GM21576 (cell line): ENCODE results near the gene PSG6.
"Not testable (repeated sequence)": the region's sequence is repeated elsewhere in the genome, so short reads cannot be mapped to it uniquely, and the experiment has no call there.

Experiments
- ATAC-seq: cut with Tn5 transposase; IDR thresholded peaks from one replicate; pipeline ENCODE4 v1.9.1; 2021; ENCODE audit warnings: mild to moderate bottlenecking, moderate library complexity; ENCODE audit not compliant: unreplicated experiment

PSG6 gene

DNA sequence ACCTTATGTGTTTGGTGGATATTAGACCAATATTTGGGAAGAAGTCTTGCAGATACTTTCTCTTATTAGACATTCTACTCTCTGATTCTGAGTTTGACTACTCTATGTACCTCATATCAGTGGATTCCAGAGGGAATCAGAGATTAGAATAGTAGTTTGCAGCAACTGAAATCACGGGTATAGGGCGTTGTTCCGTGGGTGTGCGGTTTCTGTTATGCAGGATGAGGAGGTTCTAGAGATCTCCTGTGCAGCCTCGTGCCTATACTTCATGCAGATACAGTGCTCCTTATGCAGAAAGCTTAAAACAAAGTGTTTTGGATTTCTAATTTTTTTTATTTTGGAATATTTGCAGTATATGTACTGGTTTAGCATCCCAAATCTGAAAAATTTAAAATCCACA lies 6.0 kb downstream of the PSG6 start:
- not testable (repeated sequence) for ATAC-seq

DNA sequence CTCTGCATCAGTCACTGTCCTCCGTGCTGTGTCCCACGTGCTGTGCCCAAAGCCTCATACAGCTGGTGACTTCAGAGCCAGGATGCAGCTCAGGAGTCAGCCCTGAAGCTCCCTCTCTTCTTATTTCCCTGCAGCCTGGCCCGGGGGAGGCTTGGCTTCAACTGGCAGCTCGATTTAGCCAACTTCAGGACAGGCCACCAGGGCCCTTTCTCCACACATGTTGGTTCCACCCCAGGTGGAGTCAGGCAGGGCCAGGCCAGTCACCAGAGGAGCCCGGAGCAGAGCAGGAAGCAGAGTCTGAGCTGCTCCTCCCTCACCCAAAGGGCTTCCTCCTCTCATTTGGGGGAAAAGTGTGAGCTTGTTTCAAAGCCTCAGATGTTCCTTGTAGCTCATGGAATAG lies 11.5 kb downstream of the PSG6 start:
- not testable (repeated sequence) for ATAC-seq

DNA sequence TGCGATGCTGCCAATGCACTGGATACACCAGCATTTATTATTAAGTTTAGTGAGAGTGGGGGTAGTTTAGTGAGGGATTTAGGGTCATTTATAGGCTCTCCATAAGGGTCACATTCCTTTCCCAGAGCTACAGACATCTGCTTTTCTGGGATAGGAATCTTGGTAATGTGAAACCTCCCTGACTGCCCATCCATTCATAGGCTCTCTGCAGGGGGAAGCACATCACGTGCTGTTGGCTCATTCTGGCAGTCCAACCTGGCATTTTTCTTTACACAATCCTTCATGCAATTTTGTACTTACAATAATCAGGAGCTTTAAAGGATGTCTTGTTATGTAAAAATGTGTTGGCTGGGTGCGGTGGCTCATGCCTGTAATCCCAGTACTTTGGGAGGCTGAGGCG lies 17.1 kb downstream of the PSG6 start:
- not testable (repeated sequence) for ATAC-seq

DNA sequence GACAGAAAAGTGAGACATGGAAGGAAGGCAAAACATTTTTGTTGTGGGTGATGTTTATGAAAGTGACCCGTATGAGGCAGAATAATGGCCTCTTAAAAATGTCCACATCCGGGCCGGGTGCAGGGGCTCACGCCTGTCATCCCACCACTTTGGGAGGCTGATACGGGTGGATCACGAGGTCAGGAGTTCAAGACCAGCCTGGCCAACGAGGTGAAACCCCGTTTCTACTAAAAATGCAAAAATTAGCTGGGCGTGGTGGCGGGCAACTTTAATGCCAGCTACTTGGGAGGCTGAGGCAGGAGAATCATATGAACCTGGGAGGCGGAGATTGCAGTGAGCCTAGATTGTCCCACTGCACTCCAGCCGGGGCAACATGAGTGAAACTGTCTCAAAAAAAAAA lies 18.0 kb downstream of the PSG6 start:
- ATAC-seq, result not testable (repeated sequence)

DNA sequence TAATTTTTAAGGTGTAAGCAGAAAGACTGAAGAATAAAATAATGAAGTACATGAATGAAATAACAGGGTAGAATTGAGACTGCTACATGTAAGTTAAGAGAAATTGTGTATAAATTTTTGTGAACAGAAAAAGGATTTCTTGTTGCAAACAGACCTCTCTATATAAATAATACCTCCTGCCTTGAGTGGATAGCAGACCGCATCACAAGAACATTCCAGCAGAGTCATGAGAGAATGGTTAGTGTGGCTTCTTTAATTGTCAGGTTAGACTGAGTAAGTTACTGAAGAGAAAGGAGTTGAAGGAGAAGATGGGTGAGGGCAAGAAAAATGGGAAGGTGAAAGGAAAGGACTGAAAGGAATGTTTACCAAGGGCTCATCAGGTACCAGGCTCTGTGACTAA lies 18.6 kb downstream of the PSG6 start:
- ATAC-seq, result not testable (repeated sequence)

DNA sequence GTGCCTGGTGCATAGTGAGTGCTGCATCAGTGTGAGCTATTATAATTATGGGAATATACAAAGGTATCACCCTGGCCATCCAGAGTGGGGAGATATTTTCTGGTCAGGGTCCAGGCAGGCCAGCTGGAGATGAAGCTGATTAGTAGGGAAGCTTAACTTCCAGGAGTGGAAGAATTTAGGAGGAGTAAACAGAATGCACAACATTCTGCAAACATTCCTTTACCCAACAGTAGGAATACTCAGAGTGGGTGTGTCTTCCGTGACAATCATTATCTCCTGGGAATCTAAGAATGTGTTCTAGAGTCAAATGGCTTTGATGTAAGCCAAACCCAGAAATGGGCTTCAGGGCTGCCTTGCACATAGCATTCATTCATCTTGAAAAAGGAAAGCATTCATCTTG lies 19.0 kb downstream of the PSG6 start:
- not testable (repeated sequence) for ATAC-seq

DNA sequence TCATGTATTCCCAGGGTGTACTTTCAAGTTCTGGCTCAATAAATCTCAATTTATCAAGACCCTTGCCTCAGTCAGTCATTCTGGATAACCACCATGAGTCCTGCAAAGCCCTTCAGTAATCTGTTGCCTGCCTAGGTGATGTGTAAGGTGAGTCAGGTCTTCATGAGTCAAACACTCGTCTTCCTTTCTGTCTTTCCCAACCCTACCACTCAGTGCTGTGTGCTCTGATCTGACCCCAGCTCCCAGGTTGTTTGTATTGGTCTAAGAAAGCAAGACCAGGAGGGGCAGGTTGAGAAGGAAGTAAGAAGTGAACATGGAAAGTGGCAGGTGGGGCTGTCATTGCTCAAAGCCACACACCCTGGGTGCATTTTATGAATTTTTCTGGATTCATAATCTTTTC lies 20.0 kb downstream of the PSG6 start:
- not testable (repeated sequence) for ATAC-seq

DNA sequence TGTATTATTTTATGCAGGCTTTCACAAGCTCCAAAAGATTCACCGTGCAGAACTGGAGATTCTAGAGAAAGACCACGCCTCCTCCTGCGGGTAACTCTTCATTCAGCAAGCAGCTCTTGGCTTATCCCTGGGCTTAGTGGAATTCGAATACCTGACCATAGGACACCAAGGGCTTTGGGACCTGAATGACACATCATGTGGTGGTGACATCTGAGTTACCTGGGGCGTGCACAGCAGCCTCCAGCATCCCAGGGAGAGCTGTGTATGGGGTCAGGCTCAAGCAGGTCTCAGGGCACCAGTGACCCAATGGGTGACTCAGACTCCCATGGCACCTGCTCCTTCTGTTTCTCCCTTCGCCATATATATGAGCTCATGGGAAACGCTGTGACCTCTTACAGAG lies 27.2 kb downstream of the PSG6 start:
- not testable (repeated sequence) for ATAC-seq

DNA sequence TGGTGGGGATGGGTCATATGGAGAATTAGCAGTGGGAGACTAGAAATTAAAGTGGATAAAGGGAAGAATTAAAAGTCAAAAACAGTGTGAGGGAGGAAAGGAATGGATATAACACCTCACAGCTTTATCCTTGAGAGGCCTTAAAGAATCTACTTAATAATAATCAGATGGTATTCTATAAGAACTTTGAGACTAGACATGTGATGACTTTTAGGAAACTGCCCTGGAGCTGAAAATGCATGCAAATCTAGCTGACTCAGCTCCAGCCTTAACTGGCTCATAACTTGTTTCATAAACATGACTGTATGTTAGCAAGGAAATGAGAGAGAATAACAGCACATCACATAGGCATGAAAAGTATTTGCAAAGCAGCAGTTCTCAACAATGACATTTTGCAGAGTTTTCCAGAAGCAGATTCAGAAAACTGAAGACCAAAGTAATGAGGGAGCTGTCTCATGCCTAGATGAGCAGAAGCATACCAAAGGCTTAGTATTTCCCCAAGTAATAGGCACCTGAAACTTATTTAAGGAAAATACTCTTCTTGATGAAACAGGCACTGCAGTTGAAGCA lies 29.7 kb downstream of the PSG6 start:
- not testable (repeated sequence) for ATAC-seq

DNA sequence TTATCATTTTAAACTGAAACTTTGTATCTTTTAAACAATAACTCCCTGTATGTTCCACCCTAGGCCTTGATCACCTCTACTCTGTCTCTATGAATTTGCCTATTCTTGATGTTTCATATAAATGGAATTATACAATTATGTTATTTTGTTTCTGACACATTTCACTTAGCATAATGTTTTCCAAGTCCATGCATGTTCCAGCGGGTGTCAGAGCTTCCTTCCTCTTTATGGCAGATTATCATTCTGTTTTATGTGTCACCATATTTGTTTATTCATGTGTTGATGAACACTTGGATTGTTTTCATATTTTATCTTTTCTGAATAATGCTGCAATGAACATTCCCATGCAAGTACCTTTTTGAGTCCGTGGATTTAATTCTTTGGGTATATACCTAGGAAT lies 35.0 kb downstream of the PSG6 start:
- not testable (repeated sequence) for ATAC-seq

DNA sequence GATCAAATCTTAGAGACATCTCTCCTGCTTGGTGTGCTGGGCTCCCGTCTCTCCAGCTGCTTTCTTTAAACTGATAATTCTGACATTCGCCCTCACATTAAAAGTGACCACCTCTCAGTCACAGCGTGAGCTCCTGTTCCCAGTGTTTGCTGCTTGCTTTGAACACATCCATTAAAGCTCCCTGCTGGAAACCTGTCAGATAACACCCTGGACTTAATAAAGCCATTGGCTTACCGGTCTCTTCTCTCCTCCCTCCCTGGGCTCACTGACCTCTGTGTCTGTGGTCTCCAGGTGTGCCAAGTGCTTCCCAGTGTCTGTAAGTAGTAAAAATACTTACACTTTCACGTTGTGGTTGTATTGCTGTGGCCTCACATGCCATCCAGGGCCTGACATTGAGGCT lies 35.7 kb downstream of the PSG6 start:
- not testable (repeated sequence) for ATAC-seq

DNA sequence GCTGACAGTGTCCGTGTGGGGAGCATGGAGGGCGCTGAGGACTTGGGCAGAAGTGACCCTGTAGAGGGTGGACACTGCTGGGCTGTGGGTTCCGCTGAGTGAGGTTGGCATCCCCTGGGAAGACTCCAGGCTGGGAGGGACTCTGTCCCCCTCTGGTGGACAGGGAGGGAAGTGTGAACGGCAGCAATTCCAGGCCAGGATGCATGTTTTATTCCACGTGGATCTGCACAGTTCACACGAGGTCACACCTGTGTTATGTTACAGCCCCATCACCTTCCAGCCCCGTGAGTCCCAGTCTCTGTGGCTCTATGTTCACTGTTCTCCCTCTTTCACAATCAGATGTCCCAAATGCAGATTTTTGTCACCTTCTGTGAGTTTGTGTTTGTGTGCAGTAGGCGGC lies 36.4 kb downstream of the PSG6 start:
- not testable (repeated sequence) for ATAC-seq

DNA sequence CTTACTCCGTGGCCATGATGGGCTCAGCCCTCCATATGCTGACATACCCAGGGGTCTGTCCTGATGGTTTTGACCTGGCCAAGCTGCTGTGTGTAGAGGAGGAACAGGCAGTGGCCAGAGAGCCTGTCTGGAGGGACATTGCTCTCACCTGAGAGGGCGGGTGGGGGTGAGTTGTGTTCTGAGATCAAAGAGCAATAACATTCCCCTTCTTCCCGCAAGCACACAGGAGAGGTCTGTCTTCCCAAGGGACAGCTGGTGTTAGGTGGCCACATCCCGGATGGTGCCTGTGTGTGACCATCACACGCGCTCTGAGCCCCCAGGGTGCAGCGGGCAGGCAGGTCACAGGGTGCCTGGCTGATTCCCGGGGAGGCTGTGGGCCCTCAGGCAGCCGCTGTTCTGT lies 37.1 kb downstream of the PSG6 start:
- ATAC-seq, result not testable (repeated sequence)

DNA sequence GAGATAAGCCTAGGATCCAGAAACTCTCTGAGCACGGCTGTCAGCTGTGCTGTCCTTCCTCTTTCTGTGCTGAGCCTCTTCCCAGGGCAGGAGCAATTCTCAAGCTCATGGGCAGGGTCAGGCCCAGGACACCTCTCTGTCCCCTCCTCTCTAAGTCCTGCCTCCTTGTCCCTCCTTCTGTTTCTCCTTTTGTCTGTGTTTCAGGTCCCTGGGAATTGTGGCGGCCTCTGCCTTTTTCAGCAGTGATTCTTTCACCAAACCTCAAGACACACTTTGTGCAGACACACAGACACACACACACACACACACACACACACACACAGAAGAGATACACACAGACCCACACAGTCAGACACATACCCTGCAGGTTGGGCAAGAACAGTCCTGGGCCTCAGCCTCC lies 38.1 kb downstream of the PSG6 start, which contains the start of gene PSG1:
PSG1 (minus strand) TSS at position 101 of the 400 bp plus-strand sequence. CDS start 132 bp downstream, outside the sequence.
- no peak for ATAC-seq

DNA sequence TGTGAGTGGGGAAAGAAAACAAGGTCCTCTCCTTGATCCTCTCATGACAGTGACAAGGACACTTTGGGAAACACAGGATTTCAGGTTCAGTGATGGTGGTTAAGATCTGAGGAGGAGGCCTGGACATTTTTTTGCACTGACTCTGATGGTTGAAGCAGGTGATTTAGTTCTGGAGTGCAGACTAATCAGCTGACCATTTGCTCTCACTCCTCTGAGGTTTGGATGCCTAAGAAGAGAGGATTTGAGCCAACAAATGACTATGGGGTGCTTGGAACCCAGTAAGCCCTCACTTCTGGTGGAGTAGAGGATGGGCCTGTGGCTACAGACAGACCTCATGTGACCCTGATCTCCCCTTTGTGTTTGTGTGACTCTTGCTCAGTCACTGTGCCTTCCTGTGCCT lies 41.1 kb downstream of the PSG6 start:
- ATAC-seq, result not testable (repeated sequence)

DNA sequence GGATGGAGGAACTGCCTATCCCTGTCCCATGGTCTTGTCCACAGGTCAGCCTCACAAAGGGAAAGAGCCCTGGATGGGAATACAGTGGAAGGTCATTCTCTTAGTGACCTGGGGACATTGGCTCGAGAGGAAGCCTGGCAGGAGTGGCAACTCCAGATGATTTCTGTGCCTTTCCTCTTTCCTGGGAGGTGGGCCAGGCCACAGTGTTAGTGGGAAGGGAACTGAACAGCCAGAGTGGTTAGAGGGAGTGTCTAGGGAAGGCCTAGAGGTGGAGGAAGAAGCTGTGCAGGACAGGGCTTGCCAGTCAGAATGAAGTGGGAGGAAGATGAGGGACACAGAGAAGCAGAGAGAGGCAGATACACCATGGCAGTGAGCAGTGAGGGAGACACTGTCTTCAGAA lies 41.8 kb downstream of the PSG6 start:
- not testable (repeated sequence) for ATAC-seq

DNA sequence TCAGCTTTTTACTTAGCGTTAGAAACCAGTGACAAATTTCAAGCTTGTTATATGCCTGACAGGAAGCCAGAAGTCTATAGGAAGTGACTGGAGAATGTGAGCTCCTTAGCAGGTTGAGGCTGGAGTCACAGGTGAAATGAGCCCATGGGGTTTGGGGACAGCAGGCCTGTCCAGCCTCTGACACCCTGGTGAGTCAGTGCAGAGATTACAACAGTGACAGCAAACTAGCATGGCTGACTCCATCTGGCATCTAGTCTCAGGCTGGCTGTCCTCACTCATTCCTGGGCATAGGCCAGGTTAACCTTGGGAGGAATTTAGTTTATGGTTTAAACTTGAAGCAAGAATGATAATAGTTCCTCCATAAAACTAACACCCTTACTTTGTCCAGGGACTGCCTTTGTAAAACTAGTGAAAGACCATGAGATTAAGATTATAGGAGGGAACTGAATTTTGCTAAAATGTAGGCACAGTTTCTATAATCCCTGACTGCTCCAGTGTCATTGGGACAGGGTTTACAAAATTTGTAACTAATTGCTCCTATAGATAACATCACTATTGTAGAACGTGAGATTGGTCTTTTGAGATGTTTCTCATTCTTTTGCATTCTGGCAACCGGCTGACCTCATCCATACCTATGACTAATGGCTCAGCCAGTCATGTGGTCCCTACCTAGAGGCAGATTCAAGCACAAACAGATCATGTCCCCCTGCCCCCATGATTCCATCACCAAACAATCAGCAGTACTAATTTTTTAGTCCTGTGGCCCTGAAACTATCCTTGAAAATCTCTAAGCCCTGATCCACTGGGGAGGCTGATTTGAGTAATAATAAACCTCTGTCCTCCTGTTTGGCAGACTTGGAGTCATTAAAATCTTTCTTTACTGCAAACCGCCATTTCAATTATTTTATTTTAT lies 42.5 kb downstream of the PSG6 start:
- not testable (repeated sequence) for ATAC-seq

DNA sequence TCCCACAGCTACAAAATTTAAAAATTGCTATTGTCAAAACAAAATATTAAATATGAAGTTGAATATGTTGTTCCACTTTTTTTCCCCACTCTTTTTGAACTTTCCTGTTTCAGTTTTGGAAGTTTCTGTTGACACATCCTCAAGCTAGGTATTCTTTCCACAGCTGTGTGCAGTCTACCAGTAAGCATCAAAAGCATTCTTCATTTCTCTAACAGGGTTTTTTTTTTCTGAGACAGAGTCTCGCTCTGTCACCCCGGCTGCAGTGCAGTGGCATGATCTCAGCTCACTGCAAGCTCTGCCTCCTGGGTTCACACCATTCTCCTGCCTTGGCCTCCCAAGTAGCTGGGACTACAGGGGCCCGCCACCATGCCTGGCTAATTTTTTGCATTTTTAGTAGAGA lies 43.6 kb downstream of the PSG6 start:
- ATAC-seq, result not testable (repeated sequence)

DNA sequence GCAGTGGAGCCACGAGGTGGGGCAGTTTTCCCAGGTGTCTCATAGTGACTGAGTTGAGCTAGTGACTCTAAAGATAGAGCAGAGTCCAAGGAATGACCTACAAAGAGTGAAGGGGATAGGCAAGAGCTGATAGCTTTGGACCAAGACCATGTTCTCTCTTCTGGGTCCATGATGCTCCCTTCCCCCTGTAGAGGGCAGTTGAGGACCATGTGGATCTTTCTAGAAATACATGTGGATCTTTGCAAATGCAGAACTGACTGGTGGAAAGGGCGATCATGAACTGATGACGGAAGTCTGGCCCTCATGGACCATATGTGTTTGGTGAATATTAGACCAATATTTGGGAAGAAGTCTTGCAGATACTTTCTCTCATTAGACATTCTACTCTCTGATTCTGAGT lies 45.1 kb downstream of the PSG6 start:
- no peak for ATAC-seq

DNA sequence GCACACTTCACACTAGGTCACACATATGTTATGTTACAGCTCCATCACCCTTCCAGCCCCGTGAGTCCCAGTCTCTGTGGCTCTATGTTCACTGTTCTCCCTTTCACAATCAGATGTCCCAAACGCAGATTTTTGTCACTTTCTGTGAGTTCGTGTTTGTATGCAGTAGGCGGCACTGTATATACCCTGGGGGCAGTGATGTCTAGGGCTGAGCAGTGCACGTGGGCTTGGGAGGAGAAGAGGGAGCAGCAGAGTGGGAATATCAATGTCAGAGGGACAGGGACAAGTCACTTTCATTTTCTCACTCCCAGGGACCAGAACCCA lies 60.2 kb downstream of the PSG6 start:
- ATAC-seq, result no peak

DNA sequence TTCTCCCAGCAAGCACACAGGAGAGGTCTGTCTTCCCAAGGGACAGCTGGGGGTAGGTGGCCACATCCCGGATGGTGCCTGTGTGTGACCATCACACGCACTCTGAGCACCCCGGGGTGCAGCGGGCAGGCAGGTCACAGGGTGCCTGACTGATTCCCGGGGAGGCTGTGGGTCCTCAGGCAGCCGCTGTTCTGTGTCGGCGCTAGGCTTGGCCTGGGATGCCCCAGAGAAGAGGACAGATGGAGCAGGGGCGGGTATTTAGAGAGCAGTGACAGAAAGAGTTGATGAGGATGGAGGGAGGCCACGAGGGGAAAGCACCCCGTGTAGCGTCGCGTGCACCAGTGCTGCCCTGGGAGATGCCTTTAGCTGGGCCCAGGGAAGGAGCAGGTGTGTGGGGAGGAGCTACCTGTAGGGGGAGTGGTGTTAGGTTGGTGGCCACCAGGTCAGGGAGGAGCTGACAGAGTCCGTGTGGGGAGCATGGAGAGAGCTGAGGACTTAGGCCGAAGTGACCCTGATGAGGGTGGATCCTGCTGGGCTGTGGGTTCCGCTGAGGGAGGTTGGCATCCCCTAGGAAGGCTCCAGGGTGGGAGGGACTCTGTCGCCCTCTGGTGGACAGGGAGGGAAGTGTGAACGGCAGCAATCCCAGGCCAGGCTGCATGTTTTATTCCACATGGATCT lies 60.7 kb downstream of the PSG6 start:
- ATAC-seq, result not testable (repeated sequence)

DNA sequence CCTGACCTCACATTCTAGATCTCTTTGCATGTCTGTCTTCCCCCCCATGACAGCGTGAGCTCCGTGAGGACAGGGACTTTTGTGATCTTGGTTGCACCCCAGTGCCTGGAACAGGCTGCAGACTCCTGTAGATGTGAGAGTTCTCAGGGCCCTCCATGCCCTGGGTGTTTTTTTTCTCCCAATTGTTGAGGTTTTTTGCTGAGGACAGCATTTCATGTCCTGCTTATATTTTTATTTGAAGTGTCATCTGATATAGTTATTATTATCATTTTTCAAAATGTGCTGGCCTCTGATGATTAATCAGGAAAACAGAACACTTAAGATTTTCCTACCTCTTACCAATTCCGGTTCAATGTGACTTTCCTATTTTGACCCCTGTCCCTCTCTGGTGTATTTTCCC lies 62.9 kb downstream of the PSG6 start:
- not testable (repeated sequence) for ATAC-seq
